ENCODE results near the gene CDC42BPB.

Gene CDC42BPB

DNA sequence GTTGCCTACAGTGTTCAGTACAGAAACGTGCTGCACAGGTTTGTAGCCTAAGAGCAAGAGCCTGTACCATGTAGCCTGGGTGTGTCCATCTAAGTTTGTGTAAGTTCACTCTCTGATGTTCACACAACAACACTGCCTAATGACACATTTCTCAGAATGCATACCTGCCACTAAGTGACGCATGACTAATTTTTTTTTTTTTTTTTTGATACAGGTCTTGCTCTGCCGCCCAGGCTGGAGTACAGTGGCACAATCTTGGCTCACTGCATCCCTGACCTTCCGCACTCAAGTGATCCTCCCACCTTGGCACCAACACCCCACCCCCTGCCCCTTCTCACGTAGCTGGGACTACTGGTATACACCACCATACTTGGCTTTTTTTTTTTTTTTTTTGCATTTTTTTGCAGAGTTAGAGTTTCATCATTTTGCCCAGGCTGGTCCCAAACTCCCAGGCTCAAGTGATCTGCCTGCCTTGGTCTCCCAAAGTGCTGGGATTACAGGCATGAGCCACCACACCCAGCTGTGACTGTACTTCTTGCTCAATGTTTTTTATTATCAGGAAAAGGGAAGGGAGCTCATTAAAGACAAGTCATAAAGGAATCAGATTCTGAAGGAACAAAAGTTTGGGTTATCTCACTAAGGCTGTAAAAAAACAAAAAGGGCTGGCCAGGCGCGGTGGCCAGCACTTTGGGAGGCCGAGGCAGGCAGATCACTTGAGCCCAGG is 10.0 kb upstream of the CDC42BPB start:
- TF ChIP-seq, protein P1, sequence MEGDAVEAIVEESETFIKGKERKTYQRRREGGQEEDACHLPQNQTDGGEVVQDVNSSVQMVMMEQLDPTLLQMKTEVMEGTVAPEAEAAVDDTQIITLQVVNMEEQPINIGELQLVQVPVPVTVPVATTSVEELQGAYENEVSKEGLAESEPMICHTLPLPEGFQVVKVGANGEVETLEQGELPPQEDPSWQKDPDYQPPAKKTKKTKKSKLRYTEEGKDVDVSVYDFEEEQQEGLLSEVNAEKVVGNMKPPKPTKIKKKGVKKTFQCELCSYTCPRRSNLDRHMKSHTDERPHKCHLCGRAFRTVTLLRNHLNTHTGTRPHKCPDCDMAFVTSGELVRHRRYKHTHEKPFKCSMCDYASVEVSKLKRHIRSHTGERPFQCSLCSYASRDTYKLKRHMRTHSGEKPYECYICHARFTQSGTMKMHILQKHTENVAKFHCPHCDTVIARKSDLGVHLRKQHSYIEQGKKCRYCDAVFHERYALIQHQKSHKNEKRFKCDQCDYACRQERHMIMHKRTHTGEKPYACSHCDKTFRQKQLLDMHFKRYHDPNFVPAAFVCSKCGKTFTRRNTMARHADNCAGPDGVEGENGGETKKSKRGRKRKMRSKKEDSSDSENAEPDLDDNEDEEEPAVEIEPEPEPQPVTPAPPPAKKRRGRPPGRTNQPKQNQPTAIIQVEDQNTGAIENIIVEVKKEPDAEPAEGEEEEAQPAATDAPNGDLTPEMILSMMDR (IDR thresholded peaks at IDR 0.05), result no peak

DNA sequence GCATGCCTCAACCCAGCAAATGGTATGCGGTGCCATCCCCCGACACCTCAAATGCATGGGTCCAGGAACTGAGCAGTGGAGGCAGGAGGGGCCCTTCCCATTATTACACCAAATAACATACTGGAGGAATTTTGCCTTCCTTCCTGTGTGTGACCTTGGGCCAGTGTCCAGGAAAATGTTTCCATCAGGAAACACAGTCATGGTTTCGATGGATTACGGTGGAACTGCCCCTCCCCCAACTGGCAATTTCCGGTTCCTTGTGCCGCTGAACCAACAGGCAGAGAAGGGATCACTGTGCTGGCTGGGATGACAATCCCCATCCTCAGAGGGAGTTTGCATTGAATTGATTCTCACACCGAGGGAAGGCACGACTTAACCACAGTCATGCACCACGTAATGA is 9.1 kb upstream of the CDC42BPB start:
- TF ChIP-seq, protein P1 (IDR thresholded peaks at IDR 0.05), result no peak

GRCh38 chr14:103065861-103066260 is 8.5 kb upstream of the CDC42BPB start:
- TF ChIP-seq, protein P1 (IDR thresholded peaks at IDR 0.05), result no peak

GRCh38 chr14:103064978-103065377 is 7.6 kb upstream of the CDC42BPB start:
- TF ChIP-seq, protein P1 (IDR thresholded peaks at IDR 0.05), result no peak

GRCh38 chr14:103064436-103064835 is 7.1 kb upstream of the CDC42BPB start:
- TF ChIP-seq, protein P1 (IDR thresholded peaks at IDR 0.05), result no peak

GRCh38 chr14:103061482-103061976 is 4.2 kb upstream of the CDC42BPB start:
- TF ChIP-seq, protein P1 (IDR thresholded peaks at IDR 0.05), result no peak

DNA sequence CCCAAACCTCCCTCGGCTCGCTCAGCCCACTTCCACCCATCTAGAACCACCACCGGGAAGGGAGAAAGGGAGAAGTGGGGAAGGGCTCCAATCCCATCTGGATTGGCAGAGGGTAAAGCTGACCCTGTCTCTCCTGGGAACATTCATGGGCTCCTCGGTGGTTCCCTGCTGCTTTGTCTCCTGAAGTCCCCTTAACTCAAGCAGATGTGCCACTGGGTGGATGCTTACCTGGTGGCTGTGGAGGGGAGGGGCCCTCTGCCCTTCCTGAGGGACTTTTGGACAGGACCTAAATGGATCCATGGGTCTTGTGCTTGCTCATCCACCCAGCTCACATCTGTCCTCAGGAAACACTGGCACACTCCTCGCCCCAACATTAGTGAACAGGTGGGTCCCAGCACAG is 2.2 kb upstream of the CDC42BPB start:
- TF ChIP-seq, protein P1 (IDR thresholded peaks at IDR 0.05), result no peak

All from LNCAP (cell line).